Measurements from ENCODE around the gene PAPSS1.

The PAPSS1 gene

DNA sequence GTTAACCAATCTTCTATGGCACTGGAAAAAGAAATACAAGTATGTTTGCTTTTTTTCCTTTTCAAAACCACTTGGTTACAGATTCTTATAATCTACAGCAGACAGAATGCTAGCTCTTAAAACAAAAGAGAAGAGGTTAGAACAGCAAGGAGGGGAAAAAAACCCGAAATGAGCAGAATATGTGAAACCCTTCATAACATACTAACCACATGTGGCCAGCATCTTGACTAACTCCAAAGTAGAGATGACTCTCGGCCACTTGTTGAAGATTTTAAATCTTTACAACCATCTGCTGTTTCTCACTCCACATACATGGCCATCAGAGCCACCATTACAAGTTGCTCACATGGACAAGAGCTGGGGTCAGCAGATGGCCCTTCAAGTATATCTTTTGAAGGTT lies 100.3 kb downstream of the PAPSS1 start:
- no peak for DNase-seq

- DNase-seq, result no peak
These were observed 101.0 kb downstream of the PAPSS1 start for GRCh38 chr4:107619066-107619465.

GRCh38 chr4:107618656-107619055 lies 101.4 kb downstream of the PAPSS1 start:
- DNase-seq, result no peak

GRCh38 chr4:107616838-107617389 lies 103.1 kb downstream of the PAPSS1 start:
- DNase-seq, result no peak

GRCh38 chr4:107615809-107616208 lies 104.2 kb downstream of the PAPSS1 start:
- DNase-seq, result no peak

DNA sequence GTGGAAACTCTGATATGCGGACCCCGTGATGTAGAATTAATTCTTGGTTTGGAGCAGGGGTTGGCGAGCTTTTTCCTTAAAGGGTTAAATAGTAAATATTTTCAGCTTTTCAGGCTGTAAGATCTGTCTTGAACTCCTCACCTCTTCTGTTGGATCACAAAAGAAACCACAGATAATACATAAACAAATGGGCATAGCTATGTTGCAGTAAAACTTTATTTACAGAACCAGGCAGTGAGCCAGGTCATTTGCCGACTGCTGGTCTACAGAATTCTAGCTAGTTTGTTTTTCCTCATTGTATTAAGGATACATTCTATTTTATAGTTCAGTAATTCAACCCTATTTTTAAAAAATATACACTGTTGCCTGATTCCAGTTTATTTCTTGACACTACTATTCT lies 116.6 kb downstream of the PAPSS1 start:
- DNase-seq, result no peak

DNA sequence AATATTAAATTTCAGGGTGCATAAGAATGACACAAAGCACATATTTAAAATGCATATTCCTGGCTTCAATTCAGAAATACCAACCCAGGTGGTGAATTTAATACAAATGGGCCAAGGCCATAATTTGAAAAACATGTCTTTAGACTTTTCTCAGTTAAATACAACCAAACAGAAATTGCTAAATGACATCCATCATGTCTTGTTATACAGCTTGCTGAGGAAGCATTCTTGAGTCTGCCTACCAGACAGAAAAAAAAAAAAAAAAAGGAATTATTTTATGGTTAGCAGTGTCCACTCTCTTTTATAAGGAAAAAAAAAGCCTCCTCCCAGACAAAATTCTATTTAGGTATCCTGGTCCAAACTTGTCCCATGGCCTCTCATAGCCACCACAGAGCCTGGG lies 119.1 kb downstream of the PAPSS1 start:
- DNase-seq, result no peak

- no peak for DNase-seq
These were observed 119.6 kb downstream of the PAPSS1 start for GRCh38 chr4:107600436-107600835.

DNA sequence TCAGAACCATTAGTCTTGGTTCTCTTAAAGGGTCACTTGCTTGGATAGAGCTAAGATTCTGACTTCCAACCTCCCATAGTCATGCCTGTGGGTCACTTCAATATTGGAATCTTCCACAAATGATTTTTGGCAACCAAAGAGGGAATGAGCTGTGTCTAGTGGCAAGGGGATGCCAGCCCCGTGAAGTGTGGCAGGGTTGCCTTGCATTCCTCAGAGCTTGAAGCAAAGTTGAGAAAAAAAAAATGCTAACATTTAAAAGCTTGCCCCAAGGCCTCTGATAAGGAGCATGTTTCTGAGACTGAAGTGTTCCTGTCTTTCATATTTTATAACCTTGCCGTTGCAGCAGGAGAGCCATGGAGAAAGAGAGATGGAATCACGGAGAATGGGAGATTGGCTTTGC lies 120.2 kb downstream of the PAPSS1 start:
- DNase-seq, result no peak

- no peak for DNase-seq
These were observed 126.8 kb downstream of the PAPSS1 start for GRCh38 chr4:107593230-107593629.

GRCh38 chr4:107592519-107592918 lies 127.5 kb downstream of the PAPSS1 start:
- no peak for DNase-seq

DNA sequence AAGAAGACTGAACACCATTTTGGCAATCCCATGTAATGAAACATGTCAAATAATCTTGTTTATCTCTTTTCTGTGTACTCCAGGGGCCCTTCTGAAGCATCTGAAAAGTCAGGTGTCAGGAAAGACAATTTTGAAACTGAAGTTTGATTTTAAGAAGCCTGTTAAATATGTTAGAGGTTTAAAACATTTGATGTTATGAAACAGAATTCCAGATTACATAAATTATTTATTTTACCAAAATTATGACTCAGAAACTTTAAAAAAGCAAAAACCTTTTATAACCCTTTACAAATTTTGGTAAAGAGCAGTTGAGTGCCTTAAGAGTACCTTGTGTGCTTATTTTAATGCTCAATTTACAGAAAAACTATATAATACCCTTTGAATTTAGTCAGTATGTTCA lies 130.8 kb downstream of the PAPSS1 start:
- DNase-seq, result no peak

GRCh38 chr4:107586371-107586770 lies 133.7 kb downstream of the PAPSS1 start:
- DNase-seq, result no peak

DNA sequence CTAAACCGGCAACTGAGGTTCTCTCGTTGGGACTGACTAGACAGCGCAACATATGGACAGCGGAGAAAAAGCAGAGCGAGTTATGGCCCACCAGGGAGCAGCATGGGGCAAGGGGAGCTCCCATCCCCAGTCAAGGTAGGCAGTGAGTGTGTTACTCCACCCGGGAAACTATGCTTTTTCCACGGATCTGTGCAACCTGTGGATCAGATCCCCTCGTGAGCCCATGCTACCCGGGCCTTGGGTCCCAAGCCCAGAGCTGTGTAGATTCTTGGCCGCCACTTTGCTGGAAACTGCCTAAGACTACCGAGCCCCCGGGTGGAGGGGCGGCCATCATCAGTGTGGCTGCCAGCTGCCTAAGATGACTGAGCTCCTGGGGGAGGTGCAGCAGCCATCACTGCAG lies 140.9 kb downstream of the PAPSS1 start:
- no peak for DNase-seq

DNA sequence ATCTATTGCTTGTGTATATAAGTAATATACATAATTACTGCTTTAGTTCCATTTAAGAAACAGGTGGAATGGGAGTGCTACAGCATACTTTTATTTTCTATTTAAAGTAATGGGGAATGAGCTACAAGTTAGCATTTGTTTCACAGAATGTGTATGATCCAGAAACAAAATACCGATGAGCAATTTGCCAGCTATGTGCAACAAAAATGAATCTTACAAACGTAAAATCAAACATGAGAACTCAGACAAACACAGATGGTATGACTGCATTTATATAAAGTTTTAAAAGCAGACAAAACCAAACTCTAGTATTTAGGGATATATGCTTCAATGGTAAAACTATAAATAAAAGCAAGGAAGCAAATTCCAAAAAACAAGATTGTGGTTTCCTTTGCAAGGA lies 141.7 kb downstream of the PAPSS1 start:
- DNase-seq, result no peak

DNA sequence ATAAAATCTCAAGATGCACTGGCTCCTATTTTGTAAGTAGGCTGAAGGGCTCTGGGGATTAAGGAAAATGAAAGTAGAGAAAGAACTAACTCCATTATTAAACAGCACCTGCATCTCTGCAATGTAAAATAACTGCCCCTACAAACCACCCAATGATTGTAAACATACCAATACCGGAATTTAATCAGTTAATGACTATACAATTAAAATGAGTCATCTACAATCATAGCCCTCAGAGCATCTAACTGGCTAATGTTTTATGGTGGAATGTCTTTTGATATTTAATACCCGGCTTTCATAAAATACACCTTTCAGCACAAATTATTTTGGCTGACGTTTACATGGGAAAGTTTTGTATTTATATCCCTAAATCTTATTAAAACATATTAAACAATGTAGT lies 142.3 kb downstream of the PAPSS1 start:
- DNase-seq, result no peak

GRCh38 chr4:107575243-107575642 lies 144.8 kb downstream of the PAPSS1 start:
- no peak for DNase-seq

GRCh38 chr4:107572281-107572680 lies 147.8 kb downstream of the PAPSS1 start:
- DNase-seq, result no peak

GRCh38 chr4:107570952-107571351 lies 149.1 kb downstream of the PAPSS1 start:
- no peak for DNase-seq

- no peak for DNase-seq
These were observed 155.7 kb downstream of the PAPSS1 start for GRCh38 chr4:107564326-107564725.

Data from NCI-H1105 treated with DMSO at 0.1 percent for 48 hours (cell line).